Rectal smooth muscle tissue (tissue), 1 donor: ENCODE measurements around the gene GPSM1.

ENCODE experiments used
- H3K27ac ChIP-seq: one replicate; pipeline ENCODE4 v1.7.0; 2013; ENCODE audit warnings: low read depth, low read length, inconsistent platforms
- H3K27me3 ChIP-seq: one replicate; pipeline ENCODE4 v1.7.0; 2013; ENCODE audit warnings: low read length; ENCODE audit not compliant: control insufficient read depth, insufficient read depth
- H3K36me3 ChIP-seq: one replicate; pipeline ENCODE4 v1.7.0; 2013; ENCODE audit warnings: low read length; ENCODE audit not compliant: control insufficient read depth, insufficient read depth
- H3K4me1 ChIP-seq: one replicate; pipeline ENCODE4 v1.7.0; 2013; ENCODE audit warnings: low read length; ENCODE audit not compliant: control insufficient read depth, insufficient read depth
- H3K4me3 ChIP-seq: one replicate; pipeline ENCODE4 v1.7.0; 2013; ENCODE audit warnings: low read length
- H3K9ac ChIP-seq: one replicate; pipeline ENCODE4 v1.7.0; 2013; ENCODE audit warnings: low read length

Gene GPSM1

GRCh38 chr9:136293476-136294077 is 33.8 kb upstream of the GPSM1 start:
- H3K27ac ChIP-seq, result no peak overlapping the region
- no peak overlapping the region for H3K9ac ChIP-seq
- H3K4me3 ChIP-seq, result no peak overlapping the region
- no peaks in the 10 kb centered on the region for H3K4me1 ChIP-seq
- H3K27me3 ChIP-seq, result peaks cover 6% of the 10 kb centered on the region
- H3K36me3 ChIP-seq, result no peaks in the 10 kb centered on the region

DNA sequence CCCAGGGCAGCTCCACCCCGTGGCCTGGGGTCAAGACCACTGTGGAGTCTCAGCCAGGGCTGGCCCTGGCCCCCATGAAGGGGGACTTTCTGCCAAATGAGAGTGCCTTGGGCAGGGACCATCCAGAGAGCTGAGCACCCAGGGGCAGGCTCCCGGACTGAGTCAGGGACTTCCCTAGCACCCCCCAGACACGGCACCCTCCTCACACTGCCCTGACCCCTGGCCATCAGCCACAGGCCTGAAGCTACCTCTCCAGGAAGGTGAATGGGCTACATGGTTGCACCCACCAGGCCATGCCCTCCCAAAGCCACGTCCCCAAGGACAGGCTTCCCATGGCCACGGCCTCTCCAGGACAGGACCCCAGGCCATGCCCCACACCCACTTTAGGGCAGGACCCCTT is 32.9 kb upstream of the GPSM1 start:
- no peak overlapping the region for H3K27ac ChIP-seq
- H3K4me3 ChIP-seq, result no peak overlapping the region
- H3K27me3 ChIP-seq, result peaks cover 6% of the 10 kb centered on the region
- H3K36me3 ChIP-seq, result no peaks in the 10 kb centered on the region
- no peaks in the 10 kb centered on the region for H3K4me1 ChIP-seq
- H3K9ac ChIP-seq, result no peak overlapping the region

GRCh38 chr9:136295055-136295454 is 32.3 kb upstream of the GPSM1 start:
- Histone ChIP-seq H3K36me3 (no peaks in the 10 kb centered on the region), H3K9ac (no peak overlapping the region), H3K4me1 (no peaks in the 10 kb centered on the region), H3K27me3 (peaks cover 6% of the 10 kb centered on the region), H3K4me3 (no peak overlapping the region), H3K27ac (no peak overlapping the region)

GRCh38 chr9:136295542-136296433 is 31.6 kb upstream of the GPSM1 start:
- Histone ChIP-seq H3K9ac (no peak overlapping the region), H3K4me1 (no peaks in the 10 kb centered on the region), H3K36me3 (no peaks in the 10 kb centered on the region), H3K4me3 (no peak overlapping the region), H3K27ac (no peak overlapping the region), H3K27me3 (peaks cover 6% of the 10 kb centered on the region)

DNA sequence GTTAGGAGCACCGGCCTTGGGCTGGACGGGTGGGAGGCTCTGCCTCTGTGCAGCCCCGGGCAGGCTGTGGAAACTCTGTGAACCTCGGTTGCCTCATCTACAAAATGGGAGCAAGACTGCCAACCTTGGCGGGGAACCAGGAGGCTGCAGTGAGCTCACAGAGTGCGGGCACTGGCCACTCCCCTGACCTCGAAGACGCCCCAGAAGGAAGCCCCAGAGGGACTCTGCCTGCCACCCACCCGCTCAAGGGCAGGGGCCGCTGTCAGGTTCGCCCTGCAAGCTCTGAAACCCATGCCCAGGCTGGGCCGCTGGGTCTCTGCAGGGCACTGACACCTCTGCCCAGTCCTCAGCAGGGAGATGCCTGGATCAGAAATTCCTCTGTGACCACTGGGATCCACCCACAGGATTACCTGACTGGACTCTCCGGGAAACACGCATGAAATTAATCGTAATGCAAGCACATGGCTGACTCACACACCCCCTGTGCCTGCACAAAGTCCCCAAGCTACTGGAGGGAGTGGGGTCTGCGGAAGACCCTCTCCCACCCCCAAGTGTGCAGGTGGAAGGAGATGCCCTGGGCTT is 30.8 kb upstream of the GPSM1 start:
- no peak overlapping the region for H3K27ac ChIP-seq
- H3K4me3 ChIP-seq, result no peak overlapping the region
- no peaks in the 10 kb centered on the region for H3K4me1 ChIP-seq
- no peaks in the 10 kb centered on the region for H3K36me3 ChIP-seq
- H3K27me3 ChIP-seq, result peaks cover 3% of the 10 kb centered on the region
- H3K9ac ChIP-seq, result no peak overlapping the region

- Histone ChIP-seq H3K4me1 (no peaks in the 10 kb centered on the region), H3K36me3 (no peaks in the 10 kb centered on the region), H3K27me3 (peaks cover 3% of the 10 kb centered on the region), H3K9ac (no peak overlapping the region), H3K27ac (no peak overlapping the region), H3K4me3 (peak overlapping the region; percentile 41)
Observed at GRCh38 chr9:136297016-136297691, 30.2 kb upstream of the GPSM1 start.

GRCh38 chr9:136297766-136298735 is 29.3 kb upstream of the GPSM1 start:
- Histone ChIP-seq H3K27ac (no peak overlapping the region), H3K4me1 (no peaks in the 10 kb centered on the region), H3K4me3 (no peak overlapping the region), H3K27me3 (peaks cover 3% of the 10 kb centered on the region), H3K36me3 (no peaks in the 10 kb centered on the region), H3K9ac (no peak overlapping the region)

- Histone ChIP-seq H3K4me3 (no peak overlapping the region), H3K4me1 (no peaks in the 10 kb centered on the region), H3K27me3 (peaks cover 3% of the 10 kb centered on the region), H3K9ac (no peak overlapping the region), H3K36me3 (no peaks in the 10 kb centered on the region), H3K27ac (no peak overlapping the region)
Observed at GRCh38 chr9:136299116-136299515, 28.2 kb upstream of the GPSM1 start.

DNA sequence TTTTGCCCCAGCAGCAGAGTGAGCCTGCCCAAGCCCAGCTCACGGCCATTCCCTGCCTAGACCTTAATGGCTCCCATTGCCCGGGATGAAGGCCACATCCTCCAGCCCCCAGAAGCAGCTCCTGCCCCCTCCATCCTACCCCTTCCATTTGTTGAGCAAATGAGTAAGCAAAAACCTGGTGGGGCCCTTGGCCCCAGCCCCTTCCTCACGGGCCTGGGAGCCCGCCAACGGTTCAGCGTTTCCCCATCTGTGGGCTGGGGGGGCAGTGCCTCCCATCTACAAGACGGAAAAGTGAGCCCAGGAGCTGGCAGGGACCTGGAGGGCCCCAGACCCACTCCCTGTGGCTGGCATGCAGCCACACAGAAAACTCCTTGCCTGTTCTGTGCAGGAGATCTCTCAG is 27.8 kb upstream of the GPSM1 start:
- Histone ChIP-seq H3K4me3 (no peak overlapping the region), H3K9ac (no peak overlapping the region), H3K27ac (no peak overlapping the region), H3K4me1 (no peaks in the 10 kb centered on the region), H3K27me3 (peaks cover 3% of the 10 kb centered on the region), H3K36me3 (no peaks in the 10 kb centered on the region)

DNA sequence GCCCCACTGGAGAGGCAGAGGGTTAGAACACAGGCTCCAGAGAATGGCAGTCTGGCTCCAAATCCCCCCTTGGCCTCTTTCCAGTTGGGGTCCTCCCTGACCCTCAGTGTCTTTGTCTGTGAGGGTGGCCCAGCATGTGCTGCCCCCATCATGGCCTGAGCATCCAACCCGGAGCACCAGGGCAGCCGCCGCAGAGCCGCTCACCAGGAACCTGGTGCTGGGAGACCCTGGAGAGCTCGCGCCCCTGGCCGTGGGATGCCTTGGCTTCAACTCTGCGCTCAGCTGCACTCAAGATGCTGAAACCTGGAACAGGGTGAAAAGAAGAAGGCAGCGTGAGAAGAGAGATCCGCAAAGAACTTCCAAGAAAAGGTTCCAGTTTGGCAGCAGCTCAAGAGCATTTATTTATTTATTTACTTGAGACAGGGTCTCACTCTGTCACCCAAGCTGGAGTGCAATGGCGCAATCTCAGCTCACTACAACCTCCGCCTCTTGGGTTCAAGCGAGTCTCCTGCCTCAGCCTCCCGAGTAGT is 27.3 kb upstream of the GPSM1 start:
- H3K27me3 ChIP-seq, result peaks cover 3% of the 10 kb centered on the region
- H3K4me3 ChIP-seq, result no peak overlapping the region
- no peaks in the 10 kb centered on the region for H3K4me1 ChIP-seq
- no peak overlapping the region for H3K27ac ChIP-seq
- H3K36me3 ChIP-seq, result no peaks in the 10 kb centered on the region
- H3K9ac ChIP-seq, result no peak overlapping the region

DNA sequence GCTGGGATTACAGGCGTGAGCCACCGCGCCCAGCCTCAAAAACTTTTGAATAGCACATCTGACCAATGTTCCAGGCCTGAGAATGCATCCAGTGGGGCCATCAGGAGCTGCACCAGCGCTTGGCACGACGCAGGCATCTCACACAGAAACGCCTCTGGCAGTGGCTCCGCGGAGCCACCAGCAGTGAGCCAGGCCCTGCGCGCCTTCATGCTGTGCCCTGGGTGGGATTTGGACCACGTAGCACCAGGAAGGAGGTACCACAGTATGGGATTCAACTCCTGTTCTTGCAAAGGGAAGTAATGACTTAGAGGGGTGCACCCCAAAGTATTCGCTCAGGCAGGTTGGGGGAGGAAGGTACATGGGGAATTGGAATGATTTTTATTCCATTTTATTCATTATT is 26.5 kb upstream of the GPSM1 start:
- no peaks in the 10 kb centered on the region for H3K4me1 ChIP-seq
- H3K27me3 ChIP-seq, result peaks cover 3% of the 10 kb centered on the region
- H3K27ac ChIP-seq, result no peak overlapping the region
- no peaks in the 10 kb centered on the region for H3K36me3 ChIP-seq
- no peak overlapping the region for H3K9ac ChIP-seq
- no peak overlapping the region for H3K4me3 ChIP-seq
